ENCODE results near the gene LCOR. TPM values are rescaled to one million over a fixed set of nuclear protein-coding genes. Genes with fewer than 3 reads are reported as not detected.
A peak's percentile ranks its signal among the peaks of the same experiment; 100 is the strongest.

Gene LCOR
- total RNA-seq, 1 experiment from 2014 or later: 42.1 TPM

- no peaks in the 10 kb centered on the region for H4K20me1 ChIP-seq (ENCODE audit: control insufficient read depth, insufficient read depth, insufficient read length)
- H3K4me2 ChIP-seq (ENCODE audit: insufficient read depth, insufficient read length, low read length): no peak overlapping the region
- no peak overlapping the region for H2BK15ac ChIP-seq (ENCODE audit: low read depth, low read length)
- H3K23me2 ChIP-seq (ENCODE audit: insufficient read length, low read depth, low read length, poor library complexity, severe bottlenecking): no peaks in the 10 kb centered on the region
- H3K4me3 Mint-ChIP-seq: no peak overlapping the region
- H3K4me1 ChIP-seq (ENCODE audit: insufficient read depth, low read length): peaks cover 7% of the 10 kb centered on the region; the same call in 1 of the 2 replicates
- no peak overlapping the region for H2BK120ac ChIP-seq (ENCODE audit: low read depth, low read length, poor library complexity, severe bottlenecking)
- no peak overlapping the region for H4K91ac ChIP-seq (ENCODE audit: insufficient read length, low read depth, low read length)
- no peak overlapping the region for H3K23ac ChIP-seq (ENCODE audit: insufficient read length, low read depth, low read length)
- H3K27me3 Mint-ChIP-seq (ENCODE audit: low read depth): no peaks in the 10 kb centered on the region
- no peaks in the 10 kb centered on the region for H3K9me3 ChIP-seq (ENCODE audit: control insufficient read depth, low read depth, low read length)
- no peak overlapping the region for H4K8ac ChIP-seq (replicated peaks; ENCODE audit: insufficient read length, low read depth, low read length)
- no peak overlapping the region for H3K4ac ChIP-seq (ENCODE audit: low read depth, low read length)
- H2AK5ac ChIP-seq (ENCODE audit: insufficient read length, low read length): no peak overlapping the region
- no peak overlapping the region for H2BK20ac ChIP-seq (ENCODE audit: low read depth, low read length, poor library complexity, severe bottlenecking)
- no peak overlapping the region for H4K5ac ChIP-seq (ENCODE audit: insufficient read length, low read depth, low read length)
- no peak overlapping the region for H2BK5ac ChIP-seq (ENCODE audit: insufficient read length, low read length)
- H3T11ph ChIP-seq (ENCODE audit: low read length): no peak overlapping the region
- H3K27ac Mint-ChIP-seq: peak overlapping the region; percentile 87 to 90 (median 90); a peak in 6 of 7 replicates
- H3K4me1 Mint-ChIP-seq: peaks cover 53 to 60% of the 10 kb centered on the region in 2 experiments
- H3K27ac ChIP-seq (ENCODE audit: insufficient read length, low read depth, low read length): no peak overlapping the region
- no peak overlapping the region for H3K14ac ChIP-seq (ENCODE audit: insufficient read depth, low read length)
- no peaks in the 10 kb centered on the region for H3K27me3 ChIP-seq (ENCODE audit: insufficient read depth, low read length)
- H3K18ac ChIP-seq (ENCODE audit: insufficient read length, low read depth, low read length): no peak overlapping the region
- no peak for TF ChIP-seq CTCF (conservative IDR thresholded peaks at IDR 0.05)
- 100% methylated on average over 1 of the region's 8 CpGs for WGBS (ENCODE audit: extremely low coverage, insufficient read length, low lambda C conversion rate)
- H3K79me1 ChIP-seq (ENCODE audit: insufficient read depth, low read depth, low read length, poor library complexity, severe bottlenecking): peaks cover 6% of the 10 kb centered on the region
- no peaks in the 10 kb centered on the region for H3K9me3 Mint-ChIP-seq
- H3K9ac ChIP-seq (ENCODE audit: extremely low read depth, insufficient read length, low read length): no peak overlapping the region
- H2AFZ ChIP-seq (ENCODE audit: low read length): no peak overlapping the region
- no peak overlapping the region for H3K56ac ChIP-seq (ENCODE audit: insufficient read length, low read depth, low read length)
- H3K79me2 ChIP-seq (ENCODE audit: insufficient read depth, low read length): peaks cover 22% of the 10 kb centered on the region; the same call in 1 of the 2 replicates
- H2BK12ac ChIP-seq (ENCODE audit: insufficient read length, low read depth, low read length): no peak overlapping the region
- no peak for DNase-seq
- H3K36me3 Mint-ChIP-seq (ENCODE audit: insufficient read depth in 1 of 3, low read depth in 3 of 3): peaks cover 0 to 10% (median 3%) of the 10 kb centered on the region in 3 experiments; a peak in 6 of 7 replicates
These were observed 11.0 kb downstream of the LCOR start for GRCh38 chr10:96842896-96843723.

All from H9 (cell line).